Smooth muscle cell (in vitro differentiated cells): ENCODE measurements around the gene TMEM127. TPM values are rescaled to one million over a fixed set of nuclear protein-coding genes. Genes with fewer than 3 reads are reported as not detected.

Source experiments
- DNase-seq: peaks from one replicate; lab custom pipeline; 2025; ENCODE audit not compliant: unreplicated experiment; lab: John Stamatoyannopoulos, UW
- H2AFZ ChIP-seq: fragments of 200-600 bp; sonication (generic); 2 replicates; pipeline ENCODE4 v1.6.0; 2016; ENCODE audit warnings: antibody characterized with exemption, low read depth, mild to moderate bottlenecking
- H3F3A ChIP-seq: fragments of 200-600 bp; sonication (generic); 2 replicates; pipeline ENCODE4 v1.6.0; 2017; ENCODE audit warnings: antibody characterized with exemption, low read depth
- H3K27ac ChIP-seq: fragments of 200-600 bp; sonication (generic); 2 replicates; pipeline ENCODE4 v1.5.1; 2016; ENCODE audit warnings: low read depth, mild to moderate bottlenecking
- H3K27me3 ChIP-seq: fragments of 200-600 bp; sonication (generic); 2 replicates; pipeline ENCODE4 v1.6.1; 2016; ENCODE audit warnings: low read depth, mild to moderate bottlenecking
- H3K36me3 ChIP-seq: fragments of 200-600 bp; sonication (generic); 2 replicates; pipeline ENCODE4 v1.5.1; 2016; ENCODE audit warnings: low read depth
- H3K4me1 ChIP-seq: fragments of 200-600 bp; sonication (generic); 2 replicates; pipeline ENCODE4 v1.5.1; 2016; ENCODE audit warnings: low read depth
- H3K4me2 ChIP-seq: fragments of 200-600 bp; sonication (generic); 2 replicates; pipeline ENCODE4 v1.6.0; 2016; ENCODE audit warnings: mild to moderate bottlenecking
- H3K4me3 ChIP-seq: fragments of 200-600 bp; sonication (generic); 2 replicates; pipeline ENCODE4 v1.5.1; 2016; ENCODE audit warnings: mild to moderate bottlenecking
- H3K79me2 ChIP-seq: fragments of 200-600 bp; sonication (generic); 2 replicates; pipeline ENCODE4 v1.6.0; 2016; ENCODE audit warnings: low read depth, mild to moderate bottlenecking
- H3K9ac ChIP-seq: fragments of 200-600 bp; sonication (generic); 2 replicates; pipeline ENCODE4 v1.6.0; 2016; ENCODE audit warnings: low read depth
- H3K9me3 ChIP-seq: fragments of 200-600 bp; sonication (generic); replicated peaks from 2 replicates; pipeline ENCODE4 v1.5.1; 2016; ENCODE audit warnings: low read depth
- H4K20me1 ChIP-seq: fragments of 200-600 bp; sonication (generic); 2 replicates; pipeline ENCODE4 v1.6.0; 2016; ENCODE audit warnings: low read depth
- CTCF ChIP-seq: fragments of 200-600 bp; sonication (generic); IDR thresholded peaks from 2 replicates; pipeline ENCODE4 v1.5.1; 2017; ENCODE audit warnings: borderline replicate concordance, mild to moderate bottlenecking, antibody characterized with exemption; ENCODE audit not compliant: insufficient read depth, poor library complexity, severe bottlenecking
- WGBS: methylation state at CpG from one replicate; pipeline ENCODE4 v1.1.7; 2016; ENCODE audit warnings: low lambda C conversion rate; 5-methylcytosine and 5-hydroxymethylcytosine counted together
- polyA plus RNA-seq: library from polyadenylated mRNA; unstranded; fragments of >200 nt; fragmentation: Nextera tagmentation; extraction: Ambion mirVana; gene quantifications from 2 replicates; pipeline ENCODE4 v1.2.1, GENCODE V29; 2016
- total RNA-seq: library from RNA; depleted of rRNA; stranded (reverse); fragments of >200 nt; gene quantifications from 2 replicates; pipeline ENCODE4 v1.2.3, GENCODE V29; 2014

TMEM127 gene
- total and polyA plus RNA-seq, 2 experiments from 2014 or later: 21.9 to 31.8 TPM

GRCh38 chr2:96306370-96306769, 40.6 kb upstream of the TMEM127 start:
- Histone ChIP-seq H3K4me1 (peaks cover 13% of the 10 kb centered on the region), H3K4me3 (peak overlapping the region; percentile 98), H3K27me3 (no peaks in the 10 kb centered on the region), H4K20me1 (peaks cover 23% of the 10 kb centered on the region), H3K4me2 (peak overlapping the region; percentile 84), H3K9me3 (no peaks in the 10 kb centered on the region), H3F3A (no peaks in the 10 kb centered on the region), H3K27ac (no peak overlapping the region), H3K36me3 (peaks cover 13% of the 10 kb centered on the region), H3K9ac (no peak overlapping the region), H2AFZ (no peak overlapping the region), H3K79me2 (peaks cover 27% of the 10 kb centered on the region)
- WGBS: 93% methylated on average over 3 of the region's 3 CpGs
- no peak for TF ChIP-seq CTCF
- no peak for DNase-seq

GRCh38 chr2:96305979-96306308, 40.1 kb upstream of the TMEM127 start:
- no peak for TF ChIP-seq CTCF
- H3F3A ChIP-seq: no peaks in the 10 kb centered on the region
- H3K27me3 ChIP-seq: no peaks in the 10 kb centered on the region
- peak overlapping the region; percentile 92 for H2AFZ ChIP-seq
- peaks cover 13% of the 10 kb centered on the region for H3K4me1 ChIP-seq
- no peaks in the 10 kb centered on the region for H3K9me3 ChIP-seq
- H3K36me3 ChIP-seq: peaks cover 17% of the 10 kb centered on the region
- H3K4me2 ChIP-seq: peak overlapping the region; percentile 84
- H3K9ac ChIP-seq: peak overlapping the region; percentile 87
- H3K4me3 ChIP-seq: peak overlapping the region; percentile 98
- H3K79me2 ChIP-seq: peaks cover 27% of the 10 kb centered on the region
- no peak for DNase-seq
- WGBS: 21% methylated on average over 9 of the region's 9 CpGs
- no peak overlapping the region for H3K27ac ChIP-seq
- peaks cover 28% of the 10 kb centered on the region for H4K20me1 ChIP-seq

GRCh38 chr2:96305091-96305978, 39.5 kb upstream of the TMEM127 start, which contains the start of gene SNRNP200:
SNRNP200 (minus strand) TSS chr2:96305546; CDS start chr2:96305437, 109 bp downstream.
- no peaks in the 10 kb centered on the region for H3K27me3 ChIP-seq
- peak within 1 kb of the TSS; percentile 87 for H3K9ac ChIP-seq
- no peaks in the 10 kb centered on the region for H3F3A ChIP-seq
- WGBS: 1% methylated on average over 60 of the region's 61 CpGs
- H3K27ac ChIP-seq: peak within 1 kb of the TSS; percentile 59
- peaks cover 27% of the 10 kb centered on the region for H3K79me2 ChIP-seq
- peaks cover 22% of the 10 kb centered on the region for H3K36me3 ChIP-seq
- H3K9me3 ChIP-seq: no peaks in the 10 kb centered on the region
- peak within 1 kb of the TSS; percentile 92 for H2AFZ ChIP-seq
- H3K4me3 ChIP-seq: peak within 1 kb of the TSS; percentile 98
- H3K4me1 ChIP-seq: peaks cover 13% of the 10 kb centered on the region
- no peak for TF ChIP-seq CTCF
- DNase-seq: peak; percentile 39
- H3K4me2 ChIP-seq: peak within 1 kb of the TSS; percentile 84
- H4K20me1 ChIP-seq: peaks cover 28% of the 10 kb centered on the region

GRCh38 chr2:96304606-96305005, 38.8 kb upstream of the TMEM127 start:
- no peak for TF ChIP-seq CTCF
- Histone ChIP-seq H3K4me1 (peaks cover 13% of the 10 kb centered on the region), H3K4me2 (peak overlapping the region; percentile 84), H3F3A (no peaks in the 10 kb centered on the region), H2AFZ (peak overlapping the region; percentile 92), H3K9ac (peak overlapping the region; percentile 87), H3K27ac (peak overlapping the region; percentile 59), H3K36me3 (peaks cover 29% of the 10 kb centered on the region), H3K79me2 (peaks cover 27% of the 10 kb centered on the region), H3K9me3 (no peaks in the 10 kb centered on the region), H3K4me3 (peak overlapping the region; percentile 98), H3K27me3 (no peaks in the 10 kb centered on the region), H4K20me1 (peaks cover 32% of the 10 kb centered on the region)
- 67% methylated on average over 11 of the region's 11 CpGs for WGBS
- DNase-seq: no peak
